ENCODE results near the gene SLC22A14. TPM values are rescaled to one million over a fixed set of nuclear protein-coding genes. Genes with fewer than 3 reads are reported as not detected.
A peak's percentile ranks its signal among the peaks of the same experiment; 100 is the strongest.

Gene SLC22A14
- total and polyA plus RNA-seq, 2 donors (not counting 1 experiment from before 2014, with no cell fraction given), result not detected

- no peak overlapping the region for H3K4me3 ChIP-seq (ENCODE audit: control extremely low read depth in 1 of 5, extremely low read depth in 1 of 5, insufficient read depth in 1 of 5, low read depth in 2 of 5, low read length in 4 of 5)
- peaks cover 20 to 21% of the 10 kb centered on the region in 2 donors for H3K4me1 ChIP-seq (ENCODE audit: control insufficient read depth in 2 of 2, insufficient read depth in 2 of 2, low read length in 2 of 2)
- CTCF ChIA-PET, result interaction anchor here (0.9 kb wide), 1 partner anchor 102 kb away, joined by 3 read pairs; no protein-coding TSS in a partner anchor
- H2AFZ ChIP-seq (ENCODE audit: insufficient read depth, low read depth, low read length, poor library complexity, severe bottlenecking), result no peak overlapping the region
- no peaks in the 10 kb centered on the region for H3K36me3 ChIP-seq (replicated peaks in 1 of 2; ENCODE audit: control extremely low read depth in 1 of 2, control insufficient read depth in 1 of 2, extremely low read depth in 1 of 2, insufficient read depth in 2 of 2, low read length in 1 of 2)
- H3K79me2 ChIP-seq (ENCODE audit: control insufficient read depth, insufficient read depth, low read length), result no peaks in the 10 kb centered on the region
- no peaks in the 10 kb centered on the region for H4K20me1 ChIP-seq (ENCODE audit: control insufficient read depth, insufficient read depth, low read length, poor library complexity, severe bottlenecking)
- no peak overlapping the region for H3K4me2 ChIP-seq (replicated peaks; ENCODE audit: low read depth, low read length, poor library complexity, severe bottlenecking)
- H3K27me3 ChIP-seq (replicated peaks in 1 of 4; ENCODE audit: control extremely low read depth in 1 of 4, control insufficient read depth in 3 of 4, insufficient read depth in 4 of 4, low read length in 3 of 4), result no peaks in the 10 kb centered on the region
- no peaks in the 10 kb centered on the region for H3K9me3 Mint-ChIP-seq (ENCODE audit: insufficient read depth)
- H3K9ac ChIP-seq (ENCODE audit: low read length), result no peak overlapping the region
- TF ChIP-seq EZH2 (IDR thresholded peaks at IDR 0.05; ENCODE audit: borderline replicate concordance, insufficient read depth, low read depth, low read length, poor library complexity, severe bottlenecking), result no peak
- no peak for TF ChIP-seq CTCF (IDR thresholded peaks at IDR 0.05)
- no peak overlapping the region for H3K27ac ChIP-seq (ENCODE audit: low read length in 2 of 2)
- WGBS (ENCODE audit: insufficient coverage), result no CpG with 5 or more reads among the region's 1 CpG
- peaks cover 18% of the 10 kb centered on the region for H3K4me1 Mint-ChIP-seq
- H3K27ac Mint-ChIP-seq, result no peak overlapping the region
- H3K27me3 Mint-ChIP-seq, result no peaks in the 10 kb centered on the region
- ATAC-seq (ENCODE audit: low read depth), result no peak
- POLR2A ChIA-PET, result interaction anchor here (0.6 kb wide), 1 partner anchor 81 kb away, joined by 9 read pairs; no protein-coding TSS in a partner anchor
- H3K9me3 ChIP-seq (ENCODE audit: control extremely low read depth in 1 of 3, control insufficient read depth in 2 of 3, insufficient read depth in 1 of 3, low read length in 2 of 3), result no peaks in the 10 kb centered on the region
- H3K4me3 Mint-ChIP-seq, result no peak overlapping the region
- intact Hi-C loops (cut with micrococcal nuclease), result no loop called here
- no peak for DNase-seq
Measured at GRCh38 chr3:38266810-38267209, 15.3 kb upstream of the SLC22A14 start.

GRCh38 chr3:38267662-38268061 lies 14.4 kb upstream of the SLC22A14 start:
- POLR2A ChIA-PET, result no interaction called here
- DNase-seq, result no peak
- no peak overlapping the region for H3K4me3 ChIP-seq (ENCODE audit: control extremely low read depth in 1 of 5, extremely low read depth in 1 of 5, insufficient read depth in 1 of 5, low read depth in 2 of 5, low read length in 4 of 5)
- peak overlapping the region in 1 of 2 donors; percentile 54 for H3K27ac ChIP-seq (ENCODE audit: low read length in 2 of 2)
- WGBS (ENCODE audit: insufficient coverage), result 10% methylated on average over 2 of the region's 2 CpGs
- Mint-ChIP-seq H3K4me3 (peak overlapping the region; percentile 71), H3K27ac (peak overlapping the region; percentile 48), H3K27me3 (no peaks in the 10 kb centered on the region), H3K9me3 (ENCODE audit: insufficient read depth) (no peaks in the 10 kb centered on the region), H3K4me1 (peaks cover 20% of the 10 kb centered on the region)
- no peak for TF ChIP-seq CTCF (IDR thresholded peaks at IDR 0.05)
- no peak for TF ChIP-seq EZH2 (IDR thresholded peaks at IDR 0.05; ENCODE audit: borderline replicate concordance, insufficient read depth, low read depth, low read length, poor library complexity, severe bottlenecking)
- H4K20me1 ChIP-seq (ENCODE audit: control insufficient read depth, insufficient read depth, low read length, poor library complexity, severe bottlenecking), result no peaks in the 10 kb centered on the region
- H3K9ac ChIP-seq (ENCODE audit: low read length), result peak overlapping the region; percentile 42
- H3K27me3 ChIP-seq (replicated peaks in 1 of 4; ENCODE audit: control extremely low read depth in 1 of 4, control insufficient read depth in 3 of 4, insufficient read depth in 4 of 4, low read length in 3 of 4), result no peaks in the 10 kb centered on the region
- H3K9me3 ChIP-seq (ENCODE audit: control extremely low read depth in 1 of 3, control insufficient read depth in 2 of 3, insufficient read depth in 1 of 3, low read length in 2 of 3), result no peaks in the 10 kb centered on the region
- intact Hi-C loops (cut with micrococcal nuclease), result no loop called here
- no peak for ATAC-seq (ENCODE audit: low read depth)
- no peaks in the 10 kb centered on the region for H3K36me3 ChIP-seq (replicated peaks in 1 of 2; ENCODE audit: control extremely low read depth in 1 of 2, control insufficient read depth in 1 of 2, extremely low read depth in 1 of 2, insufficient read depth in 2 of 2, low read length in 1 of 2)
- no peaks in the 10 kb centered on the region for H3K79me2 ChIP-seq (ENCODE audit: control insufficient read depth, insufficient read depth, low read length)
- CTCF ChIA-PET, result interaction anchor here (0.9 to 1.0 kb wide), 2 partner anchors 103 to 293 kb away, joined by 3 read pairs; no protein-coding TSS in a partner anchor
- H3K4me1 ChIP-seq (ENCODE audit: control insufficient read depth in 2 of 2, insufficient read depth in 2 of 2, low read length in 2 of 2), result peaks cover 20 to 21% of the 10 kb centered on the region in 2 donors
- peak overlapping the region; percentile 55 for H3K4me2 ChIP-seq (replicated peaks; ENCODE audit: low read depth, low read length, poor library complexity, severe bottlenecking)
- H2AFZ ChIP-seq (ENCODE audit: insufficient read depth, low read depth, low read length, poor library complexity, severe bottlenecking), result peak overlapping the region; percentile 66
